ENCODE results near the gene SLC35D2.

DNA sequence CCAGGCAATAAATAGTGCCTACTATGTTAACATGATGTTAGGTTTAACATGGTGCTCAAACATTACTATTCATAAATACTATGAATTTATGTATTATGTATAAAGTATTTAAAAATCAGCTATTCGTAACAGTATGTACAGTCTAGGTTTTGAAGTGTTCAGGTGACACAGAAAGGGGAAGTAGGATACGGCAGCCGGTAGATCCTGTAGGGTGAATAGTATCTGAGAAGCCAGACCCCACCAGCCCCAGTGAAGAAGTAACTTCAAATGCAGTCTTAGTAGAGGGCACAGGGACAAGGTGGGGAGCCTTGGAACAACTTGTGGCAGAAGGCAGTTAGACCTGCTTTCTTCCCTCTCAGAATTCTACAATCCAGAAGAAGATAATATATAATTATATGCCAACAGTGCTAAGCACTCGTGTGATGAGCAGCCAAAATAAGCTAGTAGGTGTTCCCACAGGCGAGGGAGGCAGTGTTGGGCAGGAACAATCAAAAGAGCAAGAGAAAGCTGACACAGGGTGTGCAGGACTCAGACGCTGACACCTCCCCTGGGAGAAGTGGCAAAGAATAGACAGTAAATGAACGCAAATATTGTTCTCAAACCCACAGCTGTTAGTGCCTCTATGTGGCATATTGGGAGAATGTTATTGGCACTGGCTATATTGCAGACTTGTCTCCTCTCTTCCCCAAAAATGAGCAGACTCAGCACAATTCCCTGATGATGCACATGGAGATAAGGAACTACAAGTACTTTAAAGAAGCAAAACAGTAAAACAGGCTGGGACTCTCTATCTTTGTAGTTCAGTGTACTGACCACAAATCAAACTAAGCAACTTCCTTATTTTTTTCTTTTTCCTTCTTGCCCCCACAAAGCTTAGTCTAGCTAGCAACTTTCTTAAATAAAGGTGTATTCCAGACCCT lies 30.1 kb upstream of the SLC35D2 start:
- no peak for TF ChIP-seq GATA3 (IDR thresholded peaks at IDR 0.05; ENCODE audit: low read depth, low read length)
- TF ChIP-seq GATA2 (IDR thresholded peaks at IDR 0.05; ENCODE audit: low read depth, low read length), result peak; percentile 40; the same call in 1 of the 2 replicates

Data from SH-SY5Y (cell line).